NCI-H187 (cell line): ENCODE data around the gene RNASE13.

ENCODE experiments used
- DNase-seq, 2 experiments: peaks; one replicate each; lab custom pipeline; 2025; lab: John Stamatoyannopoulos, UW

Gene RNASE13

DNA sequence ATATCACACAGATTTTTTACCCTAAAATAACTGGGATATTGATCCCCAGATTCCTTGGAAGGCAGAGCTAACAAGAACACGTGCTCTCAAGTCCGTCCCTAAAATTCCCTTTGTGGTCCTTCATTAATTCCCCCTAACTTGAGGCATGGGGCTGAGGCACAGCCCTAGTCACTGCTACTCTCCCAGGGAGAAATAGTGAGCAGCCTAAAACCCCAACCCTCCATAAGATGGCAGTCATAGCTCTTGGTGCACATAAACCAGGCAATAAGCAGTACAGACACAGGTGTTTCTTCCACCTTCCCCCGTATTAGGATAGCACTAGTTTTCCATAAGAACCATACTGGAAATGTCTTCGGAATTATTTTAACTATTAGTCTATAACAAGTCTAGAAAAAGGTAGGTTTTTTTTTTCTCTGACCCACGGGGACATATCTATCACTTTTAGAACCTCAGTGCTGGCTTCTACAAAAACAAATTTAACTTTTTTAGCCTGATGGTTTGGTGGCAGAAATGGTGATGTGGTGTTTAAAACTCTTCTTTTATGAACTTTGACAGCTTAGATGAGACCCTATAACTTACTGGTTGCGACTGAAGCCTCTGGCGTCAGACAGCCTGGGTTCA is 32.4 kb upstream of the RNASE13 start:
- DNase-seq: no peak

DNA sequence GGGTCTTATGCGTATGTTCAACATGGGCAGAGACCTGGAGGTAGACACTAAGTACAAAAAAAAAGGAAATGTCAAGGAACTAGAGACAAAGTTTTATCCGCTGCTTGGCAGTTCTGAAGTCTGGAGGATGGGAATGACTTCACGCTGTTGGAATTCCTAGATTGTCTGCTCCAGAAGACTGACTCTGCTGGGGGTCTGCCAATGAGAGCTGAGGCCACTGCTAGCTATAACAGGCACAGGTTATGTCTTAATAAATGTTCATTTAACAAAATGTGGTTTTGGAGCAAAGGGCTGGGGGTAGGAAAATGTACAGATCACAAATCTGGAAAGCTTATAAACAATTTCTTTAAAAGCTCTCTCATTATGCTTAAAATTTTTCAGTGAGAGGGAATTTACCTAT is 28.9 kb upstream of the RNASE13 start:
- no peak for DNase-seq

DNA sequence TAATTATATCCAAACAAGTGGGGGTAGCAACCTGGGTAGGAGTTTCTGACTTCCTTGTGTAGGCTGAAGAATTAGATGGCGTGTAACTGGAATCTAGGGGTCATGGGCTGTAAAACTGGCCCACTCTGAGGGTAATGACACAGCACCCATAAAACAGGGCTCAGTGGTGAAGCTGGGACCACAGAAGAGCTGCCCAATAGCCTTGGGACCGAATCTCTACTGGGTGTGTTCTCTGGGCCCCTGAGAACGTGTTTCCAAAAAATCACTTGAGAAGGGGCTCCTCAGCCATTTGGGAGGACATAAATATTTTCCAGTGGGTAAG is 26.7 kb upstream of the RNASE13 start:
- DNase-seq: no peak

DNA sequence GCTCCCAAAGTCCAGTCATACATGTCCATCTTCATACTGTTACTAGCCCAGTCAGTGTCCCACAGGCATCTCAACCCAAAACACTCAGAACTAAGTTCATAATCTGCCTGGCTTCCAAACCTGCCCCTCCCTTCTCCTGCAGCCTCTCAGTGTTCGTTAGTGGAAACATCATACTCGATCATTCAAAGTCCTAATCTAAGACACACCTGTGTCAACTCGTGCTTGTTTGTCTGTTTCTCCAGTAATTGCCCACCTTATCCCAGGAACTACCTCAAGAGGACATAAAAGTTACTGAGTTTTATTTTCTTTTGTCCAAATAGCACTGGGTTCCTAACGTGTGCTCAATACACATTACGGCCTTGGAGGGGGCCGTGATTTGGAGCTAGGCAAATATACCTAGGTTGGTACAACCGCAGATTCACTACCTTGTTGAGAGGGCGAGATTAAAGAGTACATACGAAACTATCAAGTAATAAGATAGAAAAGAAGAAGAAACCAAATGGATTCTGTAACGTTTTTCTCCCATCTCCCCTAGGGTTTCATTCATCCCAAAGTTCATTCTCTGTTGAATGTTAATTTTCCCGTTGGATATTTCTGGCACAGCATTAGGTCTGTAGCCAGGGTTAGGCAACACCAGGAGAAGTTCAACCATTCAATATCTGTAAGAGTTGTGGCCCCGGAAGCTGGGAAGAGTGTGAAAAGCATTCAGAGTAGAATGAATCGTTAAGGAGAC is 26.2 kb upstream of the RNASE13 start:
- no peak for DNase-seq

DNA sequence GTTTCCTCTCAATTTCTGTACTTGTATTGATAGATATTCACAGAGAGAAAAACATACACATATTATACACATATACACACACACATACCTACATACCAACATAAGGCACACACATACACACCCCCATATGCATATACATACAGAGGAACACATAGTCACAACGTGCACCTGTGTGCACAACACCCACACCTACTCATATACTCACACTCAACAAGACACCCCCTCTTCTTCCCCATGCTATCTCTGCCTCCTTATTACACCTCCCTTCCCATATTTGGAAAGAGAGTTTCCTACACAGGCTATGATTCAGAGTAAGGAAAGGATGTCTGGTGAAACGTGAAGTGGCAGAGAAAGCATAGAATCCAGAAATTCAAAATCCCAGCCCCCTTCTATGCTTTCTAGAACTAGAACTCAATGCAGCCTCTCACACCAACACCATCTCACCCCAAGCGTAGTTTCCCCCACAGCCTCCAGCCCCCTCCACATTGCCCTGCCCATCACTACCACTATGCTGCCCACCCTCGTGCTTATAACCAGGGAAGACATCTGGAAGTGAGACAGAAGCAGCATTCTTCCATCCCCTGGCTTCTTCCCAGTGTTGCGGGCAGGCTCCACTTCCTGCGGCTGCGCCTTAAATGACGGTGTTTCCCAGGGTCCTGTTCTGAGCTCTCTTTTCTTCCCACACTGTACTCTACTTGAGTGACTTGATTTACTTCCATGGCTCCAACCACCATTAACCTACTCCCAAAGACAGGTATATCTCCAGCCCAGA is 25.4 kb upstream of the RNASE13 start:
- DNase-seq: no peak

DNA sequence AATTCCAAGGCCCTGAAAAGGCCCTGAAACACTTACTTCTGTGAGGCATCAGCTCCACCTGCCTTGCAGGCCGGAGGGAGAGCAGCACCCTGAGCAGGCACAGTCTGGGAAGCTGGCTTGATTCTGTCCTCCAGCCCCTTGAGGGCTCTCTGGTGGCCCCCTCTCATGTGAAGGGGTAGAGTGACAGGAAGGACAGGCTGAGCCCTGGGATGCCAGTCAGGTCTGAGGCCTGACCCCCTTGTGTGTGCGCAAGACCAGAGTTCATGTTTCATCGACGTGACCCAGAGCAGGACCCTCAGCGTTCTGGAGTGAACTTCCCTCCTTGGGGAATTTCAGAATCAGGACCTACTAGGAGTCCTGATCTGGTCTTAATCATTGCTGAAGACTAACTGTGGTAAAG is 24.3 kb upstream of the RNASE13 start:
- DNase-seq: no peak

DNA sequence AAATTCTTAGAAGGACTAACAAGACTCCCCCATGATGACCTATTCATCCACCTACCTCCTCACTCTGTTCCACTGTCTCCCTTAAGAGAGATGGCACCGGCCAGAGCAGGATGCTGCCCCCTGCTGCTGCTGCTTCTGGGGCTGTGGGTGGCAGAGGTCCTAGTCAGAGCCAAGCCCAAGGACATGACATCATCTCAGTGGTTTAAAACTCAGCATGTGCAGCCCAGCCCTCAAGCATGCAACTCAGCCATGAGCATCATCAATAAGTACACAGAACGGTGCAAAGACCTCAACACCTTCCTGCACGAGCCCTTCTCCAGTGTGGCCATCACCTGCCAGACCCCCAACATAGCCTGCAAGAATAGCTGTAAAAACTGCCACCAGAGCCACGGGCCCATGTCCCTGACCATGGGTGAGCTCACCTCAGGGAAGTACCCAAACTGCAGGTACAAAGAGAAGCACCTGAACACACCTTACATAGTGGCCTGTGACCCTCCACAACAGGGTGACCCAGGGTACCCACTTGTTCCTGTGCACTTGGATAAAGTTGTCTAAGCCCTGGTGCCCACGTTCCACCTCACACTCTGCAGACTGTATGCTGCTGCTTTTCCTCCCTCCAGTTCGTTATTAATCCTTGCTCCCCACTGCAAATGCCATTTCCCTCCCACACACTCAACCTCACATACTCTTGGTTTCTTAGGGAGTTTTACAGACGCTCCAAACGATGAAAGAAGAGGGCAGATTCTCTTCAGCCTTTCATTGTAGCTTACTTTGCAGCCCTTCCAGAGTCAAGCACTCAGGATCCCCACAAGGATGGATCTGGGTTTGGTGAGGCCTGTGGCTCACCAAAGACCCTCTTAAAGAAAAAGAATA is 23.4 kb upstream of the RNASE13 start, which contains the start of gene RNASE8:
Gene RNASE8, plus strand, starts transcription at position 20 of the 873 bp plus-strand sequence. Its CDS starts 71 bp downstream, at position 91.
- DNase-seq: no peak

DNA sequence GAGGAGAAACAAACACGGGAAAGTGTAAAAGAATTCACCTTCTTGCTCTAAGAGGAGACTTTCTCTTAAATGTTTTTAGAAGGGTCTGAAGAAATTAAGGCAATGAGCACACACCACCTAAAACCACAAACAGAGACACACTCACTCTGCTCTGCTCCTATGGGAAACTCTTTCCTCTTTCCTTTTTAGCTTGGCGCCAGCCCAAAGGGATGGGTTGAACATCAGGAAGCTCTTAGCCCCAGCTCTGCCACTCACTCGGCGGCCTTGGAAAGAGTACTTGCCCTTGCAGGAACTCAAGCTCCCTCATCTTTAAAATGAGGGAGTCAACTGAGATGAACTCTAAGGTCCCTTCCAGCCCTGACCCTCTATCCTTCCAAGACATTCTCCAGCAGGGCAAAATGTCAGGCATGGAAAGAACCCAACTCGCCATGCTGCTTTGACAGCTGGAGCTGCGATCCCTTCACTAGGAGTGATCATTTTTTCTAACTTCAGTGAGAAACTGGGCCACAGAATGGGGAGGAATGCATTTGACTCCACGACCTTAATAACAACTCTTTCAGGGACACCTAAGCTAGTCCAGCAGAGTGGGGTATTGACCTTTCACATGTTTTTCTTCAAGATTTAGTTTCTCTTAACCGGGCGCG is 22.0 kb upstream of the RNASE13 start:
- DNase-seq: no peak

DNA sequence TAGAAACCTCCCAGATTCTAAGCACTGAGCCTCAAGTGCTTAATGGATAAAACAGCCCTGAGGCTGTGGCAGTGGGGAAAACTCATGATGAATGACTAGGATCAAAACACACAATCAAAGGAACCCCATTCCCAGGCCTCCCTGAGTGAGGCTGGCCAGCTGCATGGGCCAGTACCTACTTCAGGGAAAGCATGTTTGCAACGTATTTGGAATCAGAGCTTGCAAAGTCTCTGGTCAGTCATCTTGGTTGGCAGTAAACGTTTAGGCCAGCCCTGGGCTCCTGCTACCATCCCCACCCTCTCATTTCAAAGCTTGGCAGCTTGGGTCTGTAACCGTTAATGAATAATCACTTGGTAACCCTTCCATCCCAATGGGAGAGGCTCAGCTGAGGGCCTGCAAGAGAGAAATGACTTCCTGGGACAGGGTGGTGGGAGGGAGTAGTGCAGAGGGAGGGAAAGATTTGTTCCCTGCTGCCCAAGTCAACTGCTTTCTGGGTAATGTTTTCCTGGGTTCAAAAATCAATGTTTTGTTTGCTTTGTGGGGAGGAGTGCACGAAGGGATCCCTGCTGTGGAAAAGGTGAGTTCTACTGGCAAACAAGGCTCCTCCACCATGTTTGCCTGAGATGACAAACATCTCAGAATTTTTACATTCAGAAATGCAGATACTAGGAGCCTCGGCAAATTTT is 21.0 kb upstream of the RNASE13 start:
- no peak for DNase-seq

DNA sequence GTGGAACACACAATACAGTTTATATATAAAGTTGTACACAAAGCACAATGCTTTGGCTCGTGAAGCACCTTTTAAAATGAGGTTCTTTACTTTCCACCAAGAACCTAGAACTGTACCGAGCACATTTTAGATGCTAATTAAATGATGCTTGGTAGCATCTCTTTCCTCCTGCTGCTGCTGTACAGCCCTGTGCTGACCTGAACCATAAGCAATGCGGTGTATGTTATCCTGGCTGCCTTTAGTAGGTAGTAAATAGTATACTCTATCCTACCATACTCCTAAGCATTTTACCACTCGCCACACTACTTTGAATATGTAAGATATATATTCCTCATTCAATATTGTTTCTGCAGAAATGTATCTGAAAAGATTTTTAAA is 20.1 kb upstream of the RNASE13 start:
- DNase-seq: no peak

DNA sequence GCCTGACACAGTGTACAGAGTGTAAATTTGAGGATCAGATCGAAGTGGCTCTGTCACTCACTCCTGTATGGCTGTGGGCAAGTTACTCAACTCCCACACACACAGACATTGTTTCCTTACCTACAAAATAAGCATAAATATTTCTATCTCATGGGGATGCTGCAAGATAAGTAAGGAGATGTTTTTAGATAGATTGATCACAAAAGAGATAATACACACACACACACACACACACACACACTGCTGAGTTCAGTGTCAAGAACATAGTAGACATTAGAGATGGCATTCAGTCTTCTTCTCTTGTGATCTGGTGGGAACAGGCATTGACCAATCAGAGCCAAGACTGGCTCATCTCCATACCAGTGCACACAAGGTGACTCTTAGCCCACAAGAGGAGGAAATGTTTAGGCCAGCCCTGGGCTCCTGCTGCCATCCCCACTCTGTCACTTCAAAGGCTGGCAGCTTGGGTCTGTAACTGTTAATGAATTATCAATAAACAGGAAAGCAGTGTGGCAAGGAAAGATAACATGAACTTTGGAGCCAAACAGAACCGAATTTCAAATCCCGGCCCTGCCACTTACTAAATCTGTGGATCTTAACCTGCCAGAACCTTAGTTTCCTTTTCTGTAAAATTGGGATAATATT is 19.6 kb upstream of the RNASE13 start:
- no peak for DNase-seq

DNA sequence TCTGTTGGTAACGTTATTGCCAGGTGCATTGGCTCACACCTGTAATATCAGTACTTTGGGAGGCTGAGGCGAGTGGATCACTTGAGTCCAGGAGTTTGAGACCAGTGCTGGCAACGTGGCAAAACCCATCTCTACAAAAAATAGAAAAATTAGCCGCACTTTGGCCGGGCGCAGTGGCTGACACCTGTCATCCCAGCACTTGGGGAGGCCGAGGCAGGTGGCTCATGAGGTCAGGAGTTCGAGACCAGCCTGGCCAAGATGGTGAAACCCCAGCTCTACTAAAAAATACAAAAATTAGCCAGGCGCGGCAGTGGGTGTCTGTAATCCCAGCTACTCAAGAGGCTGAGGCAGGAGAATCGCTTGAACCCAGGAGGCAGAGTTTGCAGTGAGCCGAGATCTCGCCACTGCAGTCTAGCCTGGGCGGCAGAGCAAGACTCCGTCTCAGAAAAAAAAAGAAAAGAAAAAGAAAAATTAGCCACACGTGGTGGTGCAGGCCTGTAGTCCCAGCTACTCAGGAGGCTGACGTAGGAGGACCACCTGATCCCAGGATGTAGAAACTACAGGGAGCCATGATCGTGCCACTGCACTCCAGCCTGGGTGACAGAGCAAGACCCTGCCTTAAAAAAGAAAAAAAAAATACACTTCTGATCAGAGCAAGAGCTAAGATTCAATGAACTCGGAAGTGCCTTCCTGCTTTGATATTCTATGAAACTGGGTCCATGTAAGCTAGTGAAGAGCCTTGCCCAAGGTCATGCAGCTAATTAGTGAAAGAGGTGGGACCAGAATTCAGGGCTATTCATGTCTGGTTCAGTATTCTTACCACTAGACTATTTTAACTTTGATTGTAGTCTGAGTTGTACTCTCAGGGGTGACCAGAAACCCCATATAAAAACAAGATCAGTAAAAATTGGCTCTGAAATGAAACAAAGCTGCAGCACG is 18.8 kb upstream of the RNASE13 start:
- no peak for DNase-seq

DNA sequence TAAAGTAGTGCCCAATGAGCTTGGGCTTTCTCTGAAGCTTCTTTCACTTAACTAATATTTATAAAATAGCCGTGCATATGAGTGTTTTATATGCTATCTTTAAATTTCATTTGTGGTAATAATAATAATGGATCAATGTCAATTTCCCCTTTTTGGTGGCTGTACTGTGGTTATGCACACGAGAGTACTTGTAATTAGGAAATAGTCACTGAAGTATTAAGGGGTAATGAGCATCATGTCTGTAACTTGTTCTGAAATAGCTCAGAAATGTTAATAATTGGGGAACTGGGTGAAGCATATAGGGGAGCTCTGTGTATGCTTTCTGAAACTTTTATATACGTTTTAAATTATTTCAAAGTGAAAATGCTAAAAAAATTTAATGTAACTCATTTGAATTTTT is 16.0 kb upstream of the RNASE13 start:
- no peak for DNase-seq

DNA sequence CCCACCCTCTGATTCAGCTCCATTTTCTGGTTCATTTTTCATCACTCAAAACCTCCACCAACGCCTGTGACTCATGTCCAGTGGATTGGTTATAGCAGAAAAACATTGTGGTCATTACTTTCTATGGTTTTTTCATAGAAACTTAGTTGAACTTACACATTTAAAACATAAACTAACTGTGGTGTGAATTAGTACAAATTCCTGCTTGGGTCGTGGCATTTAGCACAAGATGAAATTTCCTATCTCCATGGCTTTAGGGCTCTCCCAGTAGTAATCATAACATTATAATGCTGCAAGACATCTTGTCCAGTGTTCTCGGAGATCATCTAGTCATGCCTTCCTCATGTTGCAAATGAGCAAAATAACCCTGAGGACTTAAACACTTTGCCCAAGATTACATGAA is 14.7 kb upstream of the RNASE13 start:
- no peak for DNase-seq

DNA sequence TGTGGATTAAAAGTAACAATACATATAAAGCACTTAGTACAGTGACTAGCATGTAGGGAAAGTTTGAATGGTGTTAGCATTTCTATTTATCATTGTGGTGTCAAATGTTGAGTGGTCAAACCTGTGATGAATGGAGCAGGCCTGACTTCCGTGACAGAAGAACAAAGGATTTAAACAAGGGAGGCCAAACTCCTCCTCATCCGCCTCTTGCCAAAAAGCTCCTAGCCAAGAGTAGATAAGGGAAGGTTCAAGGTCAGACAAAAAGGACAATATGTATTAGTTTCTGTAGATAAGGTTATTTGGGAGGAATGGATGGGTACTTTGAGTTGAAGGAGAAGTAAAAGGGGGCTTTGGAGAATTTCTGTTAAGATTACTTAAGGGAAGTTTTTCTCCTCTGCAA is 14.0 kb upstream of the RNASE13 start:
- no peak for DNase-seq

DNA sequence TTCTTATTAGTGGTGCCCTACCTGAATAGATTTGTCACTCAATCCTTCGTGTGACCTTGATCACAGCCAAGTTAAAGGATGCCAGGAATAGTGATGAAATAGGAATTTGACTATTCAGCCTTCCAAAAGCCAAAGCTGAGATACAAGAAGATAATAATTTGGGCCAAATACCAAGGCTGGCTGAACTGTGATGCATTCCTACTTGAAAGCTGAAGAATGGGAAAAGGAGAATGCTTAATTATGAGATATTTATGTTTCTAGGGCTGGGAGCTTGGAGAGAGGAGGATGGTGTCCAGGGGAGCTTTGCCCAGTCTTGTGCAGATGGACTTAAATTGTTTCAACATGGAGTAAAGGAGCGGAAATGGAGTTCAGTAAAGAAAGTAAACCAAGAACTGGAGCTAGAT is 12.8 kb upstream of the RNASE13 start:
- DNase-seq: no peak

DNA sequence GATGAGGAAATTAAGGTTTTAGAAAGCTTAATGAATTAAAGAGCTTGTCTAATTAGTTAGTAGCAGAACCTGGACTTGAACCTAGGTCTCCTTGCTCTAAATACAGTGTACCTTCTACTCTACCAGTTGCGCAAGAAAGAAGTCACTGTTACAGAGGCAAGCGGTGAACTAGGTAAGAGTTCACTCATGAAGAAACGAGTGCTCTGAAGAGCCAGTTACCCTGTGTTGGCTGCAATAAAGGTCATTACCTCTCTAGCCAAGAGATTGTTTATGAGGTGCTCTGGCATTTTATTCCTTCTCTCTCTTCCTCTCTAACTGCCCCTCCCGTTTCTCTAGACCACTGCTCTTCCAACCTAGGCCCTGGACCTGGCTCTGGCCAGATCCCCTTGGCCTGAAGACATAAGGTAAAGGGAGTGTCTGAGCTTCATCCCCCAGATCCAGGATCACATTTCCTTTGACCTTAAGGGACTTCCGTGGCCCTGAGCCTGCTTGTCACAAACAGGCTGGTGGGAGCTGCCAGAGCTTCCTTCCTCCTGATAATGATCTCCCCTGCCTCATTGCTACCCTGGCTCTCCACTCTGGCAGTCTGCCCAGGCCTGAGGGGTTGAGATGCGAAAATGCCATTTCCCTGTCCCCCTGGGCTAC is 9.5 kb upstream of the RNASE13 start:
- DNase-seq: no peak

DNA sequence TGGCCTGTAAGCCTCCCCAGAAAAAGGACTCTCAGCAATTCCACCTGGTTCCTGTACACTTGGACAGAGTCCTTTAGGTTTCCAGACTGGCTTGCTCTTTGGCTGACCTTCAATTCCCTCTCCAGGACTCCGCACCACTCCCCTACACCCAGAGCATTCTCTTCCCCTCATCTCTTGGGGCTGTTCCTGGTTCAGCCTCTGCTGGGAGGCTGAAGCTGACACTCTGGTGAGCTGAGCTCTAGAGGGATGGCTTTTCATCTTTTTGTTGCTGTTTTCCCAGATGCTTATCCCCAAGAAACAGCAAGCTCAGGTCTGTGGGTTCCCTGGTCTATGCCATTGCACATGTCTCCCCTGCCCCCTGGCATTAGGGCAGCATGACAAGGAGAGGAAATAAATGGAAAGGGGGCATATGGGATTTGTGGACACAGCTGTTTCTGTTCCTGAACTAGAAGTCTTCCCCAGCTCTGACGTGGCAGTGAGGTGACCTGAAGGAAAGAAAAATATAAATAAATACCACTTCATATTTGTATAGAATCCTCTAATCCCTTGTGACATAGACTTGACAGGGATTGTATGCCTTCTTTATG is 8.9 kb upstream of the RNASE13 start:
- no peak for DNase-seq

DNA sequence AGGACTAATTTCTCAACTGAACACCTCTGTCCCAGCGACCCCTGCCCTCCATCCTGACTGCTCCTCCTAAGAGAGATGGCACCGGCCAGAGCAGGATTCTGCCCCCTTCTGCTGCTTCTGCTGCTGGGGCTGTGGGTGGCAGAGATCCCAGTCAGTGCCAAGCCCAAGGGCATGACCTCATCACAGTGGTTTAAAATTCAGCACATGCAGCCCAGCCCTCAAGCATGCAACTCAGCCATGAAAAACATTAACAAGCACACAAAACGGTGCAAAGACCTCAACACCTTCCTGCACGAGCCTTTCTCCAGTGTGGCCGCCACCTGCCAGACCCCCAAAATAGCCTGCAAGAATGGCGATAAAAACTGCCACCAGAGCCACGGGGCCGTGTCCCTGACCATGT is 8.3 kb upstream of the RNASE13 start:
- DNase-seq: no peak
